ENCODE results near the gene NEU2.

DNA sequence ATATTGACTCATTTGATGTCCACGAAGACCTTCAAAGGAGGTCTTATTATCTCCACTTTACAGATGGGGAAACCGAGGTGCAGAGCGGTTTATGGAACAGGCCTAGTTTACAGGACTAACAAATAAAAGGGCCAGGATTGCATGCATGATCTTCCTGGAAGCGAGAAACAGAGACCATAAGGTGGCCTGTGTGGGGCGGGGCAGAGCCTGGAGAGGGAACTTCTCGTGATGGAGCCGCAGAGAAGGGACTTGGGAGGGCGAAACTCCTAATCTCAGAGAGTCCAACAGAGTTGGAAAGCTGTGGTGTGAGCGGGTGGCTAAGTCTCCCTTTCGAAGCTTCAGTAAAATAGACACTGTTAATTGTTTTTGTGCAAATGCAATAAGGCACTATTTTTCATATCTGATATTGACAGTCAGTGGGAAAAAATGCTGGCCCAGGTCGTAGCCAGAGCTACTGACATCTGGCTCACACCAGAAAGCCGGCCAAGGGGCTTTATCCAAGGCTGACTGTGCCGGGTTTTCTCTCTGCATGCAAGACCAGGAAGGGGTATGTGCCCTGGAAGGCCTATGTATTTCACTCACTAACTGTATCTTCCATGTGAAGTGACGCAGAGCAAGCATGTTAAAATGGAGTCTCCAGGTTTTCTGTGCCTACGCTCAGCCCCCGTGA, 32.2 kb downstream of the NEU2 start:
- TF ChIP-seq CTCF (IDR thresholded peaks at IDR 0.05; ENCODE audit: low read depth, low read length, missing input control): no peak
- no peak for TF ChIP-seq TAF1 (conservative IDR thresholded peaks at IDR 0.05)
